Activated naive CD4-positive, alpha-beta T cell treated with anti-CD3 and anti-CD28 coated beads for 36 hours (primary cell): ENCODE results near the gene PARP6. TPM values are rescaled to one million over a fixed set of nuclear protein-coding genes. Genes with fewer than 3 reads are reported as not detected.

Source experiments
- CTCF ChIA-PET: fragments of 350-600 bp; sonication (Branson Sonifier 250); formaldehyde crosslinking; loops from one replicate; lab custom pipeline; 2021; ENCODE audit warnings: antibody characterized with exemption; lab: Charles Lee
- DNase-seq: peaks from one replicate; pipeline ENCODE4 v3.0.0-alpha.2; 2020
- H3K27ac Mint-ChIP-seq: one replicate; pipeline ENCODE4 v1.8.0; 2021; ENCODE audit warnings: mild to moderate bottlenecking, mixed read lengths
- H3K27me3 Mint-ChIP-seq: one replicate; pipeline ENCODE4 v1.8.0; 2021; ENCODE audit warnings: low read depth, mixed read lengths
- H3K36me3 Mint-ChIP-seq: one replicate; pipeline ENCODE4 v1.8.0; 2021; ENCODE audit warnings: low read depth, mixed read lengths
- H3K4me1 Mint-ChIP-seq: one replicate; pipeline ENCODE4 v1.8.0; 2021; ENCODE audit warnings: low read depth, mixed read lengths
- H3K4me3 Mint-ChIP-seq: one replicate; pipeline ENCODE4 v1.8.0; 2021; ENCODE audit warnings: mild to moderate bottlenecking, moderate library complexity, mixed read lengths
- H3K9me3 Mint-ChIP-seq: one replicate; pipeline ENCODE4 v1.8.0; 2021; ENCODE audit warnings: mixed read lengths
- intact Hi-C: fragments of 100-400 bp; cut with micrococcal nuclease; formaldehyde crosslinking; loops from one replicate; pipeline ENCODE4 v1.15.1; 2023
- total RNA-seq, 2 experiments: library from RNA; stranded (reverse); gene quantifications; one replicate each; pipeline ENCODE4 v1.2.3, GENCODE V29; 2021

The PARP6 gene
- total RNA-seq, 2 experiments from 2014 or later = 38.8 to 44.7 TPM

DNA sequence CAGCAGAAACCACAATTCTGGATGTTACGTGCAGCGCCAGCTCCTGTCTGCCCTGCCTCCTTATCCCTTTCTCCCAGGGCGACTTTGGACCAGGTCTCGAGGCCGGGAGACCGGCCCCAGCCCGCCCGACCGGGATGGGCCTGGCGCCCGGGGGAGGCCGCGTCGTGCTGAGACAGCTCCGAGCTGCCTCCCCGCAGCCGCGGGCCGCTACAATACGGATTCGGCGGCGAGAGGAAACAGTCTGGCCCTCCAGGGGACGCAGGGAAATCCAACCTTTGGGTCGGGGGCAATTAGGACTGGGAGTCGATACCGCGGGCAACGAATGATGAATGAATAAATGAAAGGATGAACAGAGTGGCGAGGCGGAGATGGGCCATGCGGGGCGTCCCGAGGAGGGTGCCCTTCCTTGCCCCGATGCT is 75.3 kb downstream of the PARP6 start:
- H3K4me1 Mint-ChIP-seq = peaks cover 18% of the 10 kb centered on the region
- H3K27ac Mint-ChIP-seq = no peak overlapping the region
- H3K9me3 Mint-ChIP-seq = no peaks in the 10 kb centered on the region
- DNase-seq = no peak
- intact Hi-C loops = loop anchor here (5.0 to 10.0 kb wide), 2 partner anchors 75 to 338 kb away; partner anchors contain the start of gene PARP6
- H3K27me3 Mint-ChIP-seq = peaks cover 4% of the 10 kb centered on the region
- H3K36me3 Mint-ChIP-seq = peaks cover 37% of the 10 kb centered on the region
- CTCF ChIA-PET = interaction anchor here (1.1 kb wide), 1 partner anchor 30 kb away, joined by 3 read pairs; no protein-coding TSS in a partner anchor
- H3K4me3 Mint-ChIP-seq = no peak overlapping the region

- no peak for DNase-seq
- CTCF ChIA-PET = interaction anchor here (0.6 to 1.1 kb wide), 4 partner anchors 20 to 76 kb away, joined by 3 to 4 read pairs (median 3); no protein-coding TSS in a partner anchor
- Mint-ChIP-seq H3K27ac (no peak overlapping the region), H3K36me3 (peaks cover 33% of the 10 kb centered on the region), H3K9me3 (no peaks in the 10 kb centered on the region), H3K4me3 (no peak overlapping the region), H3K4me1 (peaks cover 18% of the 10 kb centered on the region), H3K27me3 (peaks cover 6% of the 10 kb centered on the region)
- intact Hi-C loops = loop anchor here (5.0 to 10.0 kb wide), 2 partner anchors 76 to 338 kb away; partner anchors contain the start of gene PARP6
These were observed 75.8 kb downstream of the PARP6 start for GRCh38 chr15:72196409-72197040.

DNA sequence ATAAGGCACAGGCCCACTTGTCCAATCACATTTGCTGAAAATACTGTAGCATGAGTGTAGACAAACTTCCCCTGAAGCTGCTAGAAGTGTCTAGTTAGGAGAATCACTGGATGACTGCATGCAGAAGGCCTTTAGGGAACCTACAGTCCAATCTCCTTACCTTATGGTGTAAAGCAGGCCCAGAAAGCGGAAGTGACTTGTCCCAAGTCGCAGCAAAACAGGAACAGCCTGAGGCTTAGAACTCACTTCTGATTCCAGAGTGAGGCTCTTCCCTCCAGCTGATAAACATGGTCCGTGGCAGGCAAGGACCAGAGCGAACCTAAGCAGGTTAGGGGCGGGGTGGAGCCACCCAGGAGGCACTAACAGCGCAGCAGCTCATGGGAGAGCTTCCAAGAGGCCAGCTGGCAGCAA is 77.2 kb downstream of the PARP6 start:
- Mint-ChIP-seq H3K9me3 (no peaks in the 10 kb centered on the region), H3K36me3 (peaks cover 22% of the 10 kb centered on the region), H3K27me3 (peaks cover 11% of the 10 kb centered on the region), H3K4me3 (no peak overlapping the region), H3K27ac (no peak overlapping the region), H3K4me1 (peaks cover 12% of the 10 kb centered on the region)
- DNase-seq = no peak
- intact Hi-C loops = loop anchor here (5.0 to 10.0 kb wide), 2 partner anchors 77 to 340 kb away; partner anchors contain the start of gene PARP6
- CTCF ChIA-PET = interaction anchor here (1.0 kb wide), 1 partner anchor 47 kb away, joined by 3 read pairs; no protein-coding TSS in a partner anchor

DNA sequence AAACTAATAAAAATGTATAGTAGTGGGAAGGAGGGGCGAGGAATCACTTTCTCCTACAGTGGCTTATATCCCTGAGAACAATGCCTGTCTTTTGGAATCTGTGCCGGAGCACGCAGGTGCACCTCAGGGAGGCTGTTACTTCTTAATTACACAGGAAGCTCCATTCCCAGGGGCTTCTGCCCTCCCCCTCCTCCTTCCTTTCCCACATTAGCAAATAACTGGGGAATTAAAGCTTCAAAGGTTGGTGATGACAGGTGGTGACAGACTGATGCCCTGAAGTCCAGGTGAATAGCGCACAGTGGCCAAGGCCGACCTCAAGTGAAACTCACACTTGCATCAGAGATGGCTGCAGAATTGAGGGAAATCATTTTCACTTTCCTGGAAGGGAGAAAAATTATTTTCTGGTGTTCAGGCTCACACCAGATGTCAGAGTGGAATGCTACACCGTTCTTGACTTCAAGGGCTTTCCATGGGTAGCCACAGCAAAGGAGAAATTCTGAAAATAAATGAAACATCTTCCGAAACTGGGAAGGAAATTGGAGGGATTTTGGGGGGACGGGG is 78.4 kb downstream of the PARP6 start:
- Mint-ChIP-seq H3K4me3 (no peak overlapping the region), H3K36me3 (peaks cover 10% of the 10 kb centered on the region), H3K4me1 (peaks cover 9% of the 10 kb centered on the region), H3K27me3 (peaks cover 11% of the 10 kb centered on the region), H3K9me3 (no peaks in the 10 kb centered on the region), H3K27ac (no peak overlapping the region)
- intact Hi-C loops = loop anchor here (10.0 kb wide), 1 partner anchor 341 kb away; no protein-coding TSS in a partner anchor
- CTCF ChIA-PET = no interaction called here
- DNase-seq = no peak

DNA sequence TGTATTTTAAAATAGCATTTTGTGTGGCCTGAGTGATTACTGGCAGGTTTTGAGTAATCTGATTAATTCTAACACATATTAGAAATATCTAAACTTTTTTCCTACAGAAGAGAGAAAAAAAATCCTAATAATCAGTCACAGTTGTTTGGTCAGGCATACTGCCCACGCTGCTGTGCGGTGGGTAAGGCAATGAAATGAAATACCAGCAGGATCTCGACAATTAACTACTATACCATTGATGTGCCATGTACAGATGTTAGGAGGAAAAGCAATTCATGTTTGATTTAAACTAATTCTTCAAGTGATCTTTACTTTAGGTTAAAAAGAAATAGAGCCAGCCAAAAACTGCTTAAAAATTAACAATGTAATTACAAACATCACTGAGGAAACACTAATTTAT is 79.9 kb downstream of the PARP6 start:
- no peaks in the 10 kb centered on the region for H3K36me3 Mint-ChIP-seq
- no peak overlapping the region for H3K4me3 Mint-ChIP-seq
- intact Hi-C loops = loop anchor here (10.0 kb wide), 1 partner anchor 342 kb away; no protein-coding TSS in a partner anchor
- no peaks in the 10 kb centered on the region for H3K4me1 Mint-ChIP-seq
- CTCF ChIA-PET = interaction anchor here (1.7 kb wide), 1 partner anchor 8 kb away, joined by 4 read pairs; no protein-coding TSS in a partner anchor
- H3K27me3 Mint-ChIP-seq = peaks cover 11% of the 10 kb centered on the region
- DNase-seq = no peak
- H3K27ac Mint-ChIP-seq = no peak overlapping the region
- no peaks in the 10 kb centered on the region for H3K9me3 Mint-ChIP-seq

Other genes with a start within 250 kb of the PARP6 start
- gene MYO9A, start 154.4 kb downstream of the PARP6 start, total RNA-seq = 10 to 100 TPM in 1 of 2 experiments, 1 to 10 TPM in 1; 9.5 to 10.0 TPM
- 1 to 10 TPM; 2.0 TPM for gene SENP8, start 154.2 kb downstream of the PARP6 start, total RNA-seq
- gene GRAMD2A, start 74.8 kb downstream of the PARP6 start, total RNA-seq = not detected
- gene PKM, start 41.4 kb downstream of the PARP6 start, total RNA-seq = 1,000 to 10,000 TPM; 1,794 to 1,797 TPM
- gene CELF6, start 47.6 kb upstream of the PARP6 start, total RNA-seq = under 1 TPM in 1 of 2 experiments, not detected in 1; 0.22 TPM
- gene HEXA, start 103.5 kb upstream of the PARP6 start, total RNA-seq = 10 to 100 TPM; 47.7 to 49.3 TPM
- not detected for gene TMEM202, start 125.8 kb upstream of the PARP6 start, total RNA-seq
- gene ARIH1, start 201.8 kb upstream of the PARP6 start, total RNA-seq = 100 to 1,000 TPM; 174 to 183 TPM